C4-2B (cell line): ENCODE data around the gene STAG1.
"Not testable (repeated sequence)": the region's sequence is repeated elsewhere in the genome, so short reads cannot be mapped to it uniquely, and the experiment has no call there.

Experiments used
- H3K27ac ChIP-seq: fragments of 450-650 bp; 2 replicates; pipeline ENCODE4 v1.5.1; 2017
- ZFX ChIP-seq: fragments of 450-650 bp; IDR thresholded peaks from 2 replicates; pipeline ENCODE4 v1.6.1; 2017
- TF ChIP-seq, protein P1 (sequence below): fragments of 450-650 bp; conservative IDR thresholded peaks from 2 replicates; pipeline ENCODE4 v1.5.1; 2017; ENCODE audit warnings: mild to moderate bottlenecking

The STAG1 gene

DNA sequence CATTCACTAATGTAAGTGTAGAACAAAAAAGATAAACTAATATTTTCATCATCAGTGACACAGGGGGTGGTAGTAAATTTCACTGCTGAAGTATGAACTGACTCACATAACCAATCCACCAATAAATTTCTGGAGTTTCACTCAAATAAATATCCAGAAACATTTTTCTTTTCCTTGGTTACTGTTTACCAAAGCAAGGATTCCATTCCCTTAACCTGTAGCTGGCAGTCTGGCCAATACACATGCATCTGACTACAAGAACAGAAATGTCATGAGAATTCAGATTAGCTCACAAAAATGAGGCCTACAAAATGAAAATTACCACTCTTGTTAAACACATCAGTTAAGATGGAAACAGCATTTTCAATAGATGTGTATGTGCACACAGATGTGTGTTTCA, 80.3 kb downstream of the STAG1 start:
- TF ChIP-seq, protein P1, sequence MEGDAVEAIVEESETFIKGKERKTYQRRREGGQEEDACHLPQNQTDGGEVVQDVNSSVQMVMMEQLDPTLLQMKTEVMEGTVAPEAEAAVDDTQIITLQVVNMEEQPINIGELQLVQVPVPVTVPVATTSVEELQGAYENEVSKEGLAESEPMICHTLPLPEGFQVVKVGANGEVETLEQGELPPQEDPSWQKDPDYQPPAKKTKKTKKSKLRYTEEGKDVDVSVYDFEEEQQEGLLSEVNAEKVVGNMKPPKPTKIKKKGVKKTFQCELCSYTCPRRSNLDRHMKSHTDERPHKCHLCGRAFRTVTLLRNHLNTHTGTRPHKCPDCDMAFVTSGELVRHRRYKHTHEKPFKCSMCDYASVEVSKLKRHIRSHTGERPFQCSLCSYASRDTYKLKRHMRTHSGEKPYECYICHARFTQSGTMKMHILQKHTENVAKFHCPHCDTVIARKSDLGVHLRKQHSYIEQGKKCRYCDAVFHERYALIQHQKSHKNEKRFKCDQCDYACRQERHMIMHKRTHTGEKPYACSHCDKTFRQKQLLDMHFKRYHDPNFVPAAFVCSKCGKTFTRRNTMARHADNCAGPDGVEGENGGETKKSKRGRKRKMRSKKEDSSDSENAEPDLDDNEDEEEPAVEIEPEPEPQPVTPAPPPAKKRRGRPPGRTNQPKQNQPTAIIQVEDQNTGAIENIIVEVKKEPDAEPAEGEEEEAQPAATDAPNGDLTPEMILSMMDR: no peak
- no peak for TF ChIP-seq ZFX
- H3K27ac ChIP-seq: no peak overlapping the region

DNA sequence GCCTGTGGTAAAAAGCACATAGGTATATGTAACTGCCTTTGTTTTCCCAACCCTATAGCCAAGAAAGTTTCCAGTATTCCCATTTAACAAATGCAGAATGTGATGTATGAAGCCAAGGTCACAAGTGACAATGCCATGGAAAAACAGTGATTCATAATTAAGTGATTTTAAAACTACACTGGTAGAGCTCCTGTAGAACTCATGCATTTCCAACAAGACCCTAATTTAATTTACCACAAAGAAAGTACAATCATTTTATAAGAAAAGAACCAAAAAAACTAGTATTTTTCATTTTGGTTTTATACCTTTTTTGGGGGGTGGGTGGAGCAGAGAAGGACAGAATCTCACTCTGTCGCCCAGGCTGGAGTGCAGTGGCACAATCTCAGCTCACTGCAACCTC, 82.0 kb downstream of the STAG1 start:
- TF ChIP-seq, protein P1: no peak
- TF ChIP-seq ZFX: no peak
- no peak overlapping the region for H3K27ac ChIP-seq

DNA sequence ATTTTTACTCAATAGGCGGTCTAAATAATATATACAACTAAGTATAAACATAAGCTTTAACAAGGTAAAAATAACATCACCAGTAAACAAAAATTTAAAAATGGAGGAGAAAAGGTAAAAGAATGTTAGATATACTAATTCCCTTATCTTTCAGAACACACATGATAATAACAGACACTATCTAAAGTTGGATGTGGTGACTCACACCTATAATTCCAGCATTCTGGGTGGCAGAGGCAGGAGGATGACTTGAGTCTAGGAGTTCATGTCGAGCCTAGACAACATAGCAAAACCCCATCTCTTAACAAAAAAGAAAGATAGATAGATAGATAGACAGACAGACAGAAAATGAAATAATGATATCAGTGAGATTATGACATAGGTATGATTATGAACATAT, 85.1 kb downstream of the STAG1 start:
- no peak overlapping the region for H3K27ac ChIP-seq
- TF ChIP-seq, protein P1: no peak
- TF ChIP-seq ZFX: no peak

DNA sequence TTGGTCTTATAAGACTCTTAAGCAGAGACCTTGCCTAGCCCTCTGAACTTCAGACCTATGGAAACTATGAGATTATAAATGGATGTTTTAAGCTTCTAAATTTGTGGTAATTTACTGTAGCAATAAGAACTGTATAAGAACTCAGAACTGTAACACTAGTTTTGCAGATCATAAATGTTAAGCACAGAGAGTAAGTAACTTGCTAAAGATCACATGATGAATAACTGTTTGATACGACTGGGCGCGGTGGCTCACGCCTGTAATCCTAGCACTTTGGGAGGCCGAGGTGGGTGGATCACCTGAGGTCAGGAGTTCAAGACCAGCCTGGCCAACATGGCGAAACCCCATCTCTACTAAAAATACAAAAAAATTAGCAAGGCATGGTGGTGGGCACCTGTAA, 85.9 kb downstream of the STAG1 start:
- not testable (repeated sequence) for H3K27ac ChIP-seq

DNA sequence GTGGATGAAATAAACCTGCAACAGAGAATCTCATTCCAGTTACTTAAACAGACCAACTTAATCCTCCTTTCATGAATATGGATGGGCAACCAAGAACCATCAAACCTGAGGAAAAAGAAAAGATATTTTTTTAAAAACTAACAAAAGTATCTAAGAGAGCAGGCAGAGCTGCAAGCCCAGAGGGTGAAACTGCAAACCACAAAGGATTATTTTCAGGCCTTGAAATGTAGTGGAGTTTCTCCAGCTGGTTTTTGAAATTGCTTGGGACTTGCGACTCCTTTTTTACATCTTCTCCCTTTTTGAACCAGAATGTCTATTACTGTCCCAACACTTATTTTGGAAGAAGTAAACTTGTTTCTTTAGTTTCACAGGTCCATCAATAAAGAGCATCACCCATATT, 87.4 kb downstream of the STAG1 start:
- no peak overlapping the region for H3K27ac ChIP-seq
- TF ChIP-seq ZFX: no peak
- TF ChIP-seq, protein P1: no peak

DNA sequence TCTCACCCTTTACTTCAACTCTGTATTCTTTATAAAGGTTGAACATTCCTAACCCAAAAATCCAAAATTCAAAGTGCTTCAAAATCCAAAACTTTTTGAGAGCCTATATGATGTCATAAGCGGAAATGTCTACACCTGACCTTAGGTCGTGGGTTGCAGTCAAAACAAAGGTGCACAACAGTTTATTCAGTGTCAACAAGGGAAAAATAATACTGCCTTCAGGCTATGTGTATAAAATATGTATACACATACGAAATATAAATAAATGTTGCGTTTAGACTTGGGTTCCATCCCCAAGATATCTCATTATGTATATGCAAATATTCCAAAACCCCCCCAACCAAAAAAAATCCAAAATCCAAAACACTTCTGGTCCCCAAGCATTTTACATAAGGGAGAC, 90.9 kb downstream of the STAG1 start:
- H3K27ac ChIP-seq: no peak overlapping the region
- TF ChIP-seq, protein P1: no peak
- TF ChIP-seq ZFX: no peak

DNA sequence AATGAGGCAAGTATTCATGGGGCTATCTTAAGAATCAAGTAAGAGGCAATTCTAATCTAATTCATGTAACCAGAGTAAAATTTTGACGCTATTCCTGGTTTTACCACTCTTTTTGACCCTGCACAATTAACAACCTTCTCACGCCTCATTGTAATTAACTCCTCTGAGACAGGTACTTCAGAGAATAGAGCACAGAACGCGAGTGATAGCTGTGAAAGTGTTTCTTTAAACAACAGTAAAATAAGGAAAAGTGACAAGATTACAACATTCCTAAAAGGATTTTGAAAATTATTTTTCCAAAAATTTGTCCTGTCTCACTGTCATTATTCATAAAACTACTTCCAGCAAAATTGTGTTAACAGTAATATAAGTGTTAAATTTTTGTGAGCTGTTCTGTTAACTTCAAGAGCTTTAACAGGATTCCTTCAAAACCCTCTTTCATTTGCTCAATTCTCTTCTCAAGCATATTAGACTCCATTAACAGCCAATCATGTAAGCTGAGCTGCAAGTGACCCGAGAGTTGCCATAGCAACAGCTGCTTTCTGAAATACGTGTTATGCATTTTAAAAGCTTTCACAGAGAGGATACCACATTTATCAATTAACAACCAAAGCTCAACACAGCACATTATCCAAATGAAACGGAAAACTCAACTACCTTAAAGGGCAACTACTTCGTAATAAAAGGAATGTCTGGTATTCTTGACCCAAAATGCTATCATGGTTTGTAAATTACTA, 93.1 kb downstream of the STAG1 start:
- TF ChIP-seq ZFX: no peak
- no peak overlapping the region for H3K27ac ChIP-seq

DNA sequence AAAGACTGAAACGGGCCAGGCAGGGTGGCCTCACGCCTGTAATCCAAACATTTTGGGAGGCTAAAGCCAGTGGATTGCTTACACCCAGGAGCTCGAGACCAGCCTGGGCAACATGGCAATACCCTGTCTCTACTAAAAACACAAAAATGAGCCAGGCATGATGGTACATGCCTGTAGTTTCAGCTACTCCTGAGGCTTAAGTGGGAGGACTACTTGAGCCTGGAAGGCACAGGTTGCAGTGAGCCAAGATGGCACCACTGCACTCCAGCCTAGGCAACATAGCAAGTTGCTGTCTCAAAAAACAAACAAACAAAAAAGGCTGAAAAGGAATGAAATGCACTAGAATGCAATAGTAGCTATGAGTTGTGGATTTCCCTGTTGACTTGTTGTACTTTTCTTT, 94.7 kb downstream of the STAG1 start:
- no peak overlapping the region for H3K27ac ChIP-seq
- TF ChIP-seq, protein P1: no peak
- no peak for TF ChIP-seq ZFX
